ACC112 (cell line): Measurements from ENCODE around the gene MYF6.
A peak's percentile ranks its signal among the peaks of the same experiment; 100 is the strongest.

Experiments used
- H2AFZ ChIP-seq: fragments of 200-600 bp; sonication (generic); one replicate; pipeline ENCODE4 v1.6.0; 2017; ENCODE audit warnings: antibody characterized with exemption, low read length; ENCODE audit not compliant: unreplicated experiment
- H3K27ac ChIP-seq: fragments of 200-600 bp; sonication (generic); 2 replicates; pipeline ENCODE4 v1.5.1; 2014; ENCODE audit warnings: low read depth, mild to moderate bottlenecking, antibody characterized with exemption, low read length, moderate library complexity
- H3K27me3 ChIP-seq: fragments of 200-600 bp; sonication (generic); 2 replicates; pipeline ENCODE4 v1.6.1; 2014; ENCODE audit warnings: mild to moderate bottlenecking, antibody characterized with exemption, low read length, moderate library complexity, mixed read lengths; ENCODE audit not compliant: insufficient read depth
- H3K36me3 ChIP-seq: fragments of 200-600 bp; sonication (generic); 2 replicates; pipeline ENCODE4 v1.6.1; 2016; ENCODE audit warnings: mild to moderate bottlenecking, antibody characterized with exemption, low read length, moderate library complexity, mixed read lengths; ENCODE audit not compliant: insufficient read depth
- H3K4me1 ChIP-seq: fragments of 200-600 bp; sonication (generic); one replicate; pipeline ENCODE4 v1.6.1; 2016; ENCODE audit warnings: low read length, mixed read lengths; ENCODE audit not compliant: insufficient read depth, unreplicated experiment, control insufficient read depth
- H3K4me3 ChIP-seq: fragments of 200-600 bp; sonication (generic); 2 replicates; pipeline ENCODE4 v1.5.1; 2014; ENCODE audit warnings: mild to moderate bottlenecking, low read depth, low read length
- H3K79me2 ChIP-seq: fragments of 200-600 bp; sonication (generic); one replicate; pipeline ENCODE4 v1.6.0; 2016; ENCODE audit warnings: low read length; ENCODE audit not compliant: control insufficient read depth, unreplicated experiment, insufficient read depth

The MYF6 gene

GRCh38 chr12:80756875-80757274 is 49.4 kb downstream of the MYF6 start:
- H3K36me3 ChIP-seq = no peaks in the 10 kb centered on the region
- H2AFZ ChIP-seq = peak overlapping the region; percentile 71
- no peaks in the 10 kb centered on the region for H3K27me3 ChIP-seq
- no peak overlapping the region for H3K27ac ChIP-seq
- no peak overlapping the region for H3K4me3 ChIP-seq
- peaks cover 15% of the 10 kb centered on the region for H3K4me1 ChIP-seq
- no peaks in the 10 kb centered on the region for H3K79me2 ChIP-seq
